ENCODE data around the gene POLE.
"Not testable (repeated sequence)": the region's sequence is repeated elsewhere in the genome, so short reads cannot be mapped to it uniquely, and the experiment has no call there.

Gene POLE

GRCh38 chr12:132717531-132718387, 30.6 kb upstream of the POLE start:
- DNase-seq (ENCODE audit: low spot score), result peak; percentile 39

- peak; percentile 25 for DNase-seq (ENCODE audit: low spot score)
Measured at GRCh38 chr12:132717011-132717410, 29.9 kb upstream of the POLE start.

GRCh38 chr12:132716356-132716755, 29.2 kb upstream of the POLE start:
- DNase-seq (ENCODE audit: low spot score), result no peak

GRCh38 chr12:132715874-132716273, 28.7 kb upstream of the POLE start:
- DNase-seq (ENCODE audit: low spot score), result no peak

GRCh38 chr12:132713123-132713522, 26.0 kb upstream of the POLE start:
- DNase-seq (ENCODE audit: low spot score), result no peak

- peak; percentile 67 for DNase-seq (ENCODE audit: low spot score)
Measured at GRCh38 chr12:132711080-132711843, 24.1 kb upstream of the POLE start.

- DNase-seq (ENCODE audit: low spot score), result peak; percentile 99
Measured at GRCh38 chr12:132710405-132711079, 23.4 kb upstream of the POLE start, which contains the start of gene PGAM5. Gene PGAM5 (plus strand): TSS chr12:132710842. CDS start chr12:132710877, 35 bp downstream.

GRCh38 chr12:132710043-132710404, 22.9 kb upstream of the POLE start:
- no peak for DNase-seq (ENCODE audit: low spot score)

GRCh38 chr12:132708150-132708549, 21.0 kb upstream of the POLE start:
- DNase-seq (ENCODE audit: low spot score), result no peak

- DNase-seq (ENCODE audit: low spot score), result no peak
Measured at GRCh38 chr12:132707241-132707640, 20.1 kb upstream of the POLE start.

GRCh38 chr12:132703641-132704040, 16.5 kb upstream of the POLE start:
- DNase-seq (ENCODE audit: low spot score), result no peak

GRCh38 chr12:132702640-132703039, 15.5 kb upstream of the POLE start:
- DNase-seq (ENCODE audit: low spot score), result no peak

GRCh38 chr12:132700212-132700822, 13.2 kb upstream of the POLE start:
- no peak for DNase-seq (ENCODE audit: low spot score)

- DNase-seq (ENCODE audit: low spot score), result no peak
Measured at GRCh38 chr12:132698341-132698740, 11.2 kb upstream of the POLE start.

- peak; percentile 14 for DNase-seq (ENCODE audit: low spot score)
Measured at GRCh38 chr12:132695431-132695830, 8.3 kb upstream of the POLE start.

GRCh38 chr12:132694888-132695287, 7.7 kb upstream of the POLE start:
- not testable (repeated sequence) for DNase-seq (ENCODE audit: low spot score)

- not testable (repeated sequence) for DNase-seq (ENCODE audit: low spot score)
Measured at GRCh38 chr12:132692030-132692429, 4.9 kb upstream of the POLE start.

- no peak for DNase-seq (ENCODE audit: low spot score)
Measured at GRCh38 chr12:132690112-132690511, 3.0 kb upstream of the POLE start.

GRCh38 chr12:132689227-132689626, 2.1 kb upstream of the POLE start:
- no peak for DNase-seq (ENCODE audit: low spot score)

- DNase-seq (ENCODE audit: low spot score), result no peak
Measured at GRCh38 chr12:132686825-132687210, 324 bp downstream of the POLE start.

GRCh38 chr12:132685400-132685799, 1.7 kb downstream of the POLE start:
- DNase-seq (ENCODE audit: low spot score), result no peak

- DNase-seq (ENCODE audit: low spot score), result no peak
Measured at GRCh38 chr12:132677492-132677891, 9.7 kb downstream of the POLE start.

Measured in D341Med (cell line).